ENCODE results near the gene PRR36. TPM values are rescaled to one million over a fixed set of nuclear protein-coding genes. Genes with fewer than 3 reads are reported as not detected.

The PRR36 gene
- total RNA-seq, 1 donor from 2014 or later = 0.07 TPM

- Mint-ChIP-seq H3K36me3 (no peaks in the 10 kb centered on the region), H3K27me3 (ENCODE audit: insufficient read depth, low read depth) (peaks cover 13% of the 10 kb centered on the region), H3K27ac (no peak overlapping the region), H3K4me3 (no peak overlapping the region), H3K4me1 (peaks cover 13% of the 10 kb centered on the region), H3K9me3 (no peaks in the 10 kb centered on the region)
- H3K9ac ChIP-seq = no peak overlapping the region
- peaks cover 8% of the 10 kb centered on the region for H3F3A ChIP-seq (ENCODE audit: low read depth)
- H4K20me1 ChIP-seq (ENCODE audit: low read depth) = peaks cover 14% of the 10 kb centered on the region
- H3K4me1 ChIP-seq = peaks cover 6% of the 10 kb centered on the region
- no peak overlapping the region for H3K27ac ChIP-seq
- H3K4me2 ChIP-seq = peak overlapping the region; percentile 53
- H3K4me3 ChIP-seq = no peak overlapping the region
- H3K9me3 ChIP-seq (ENCODE audit: low read depth) = no peaks in the 10 kb centered on the region
- no peak for DNase-seq (ENCODE audit: low spot score)
- no peaks in the 10 kb centered on the region for H3K79me2 ChIP-seq (ENCODE audit: low read depth)
- peaks cover 45% of the 10 kb centered on the region for H3K27me3 ChIP-seq
- TF ChIP-seq CTCF (IDR thresholded peaks at IDR 0.05) (no peak), EZH2 (IDR thresholded peaks at IDR 0.05) (no peak), EZH2phosphoT487 (IDR thresholded peaks at IDR 0.05) (no peak)
- H2AFZ ChIP-seq (replicated peaks) = no peak overlapping the region
- H3K36me3 ChIP-seq = no peaks in the 10 kb centered on the region
Observed at GRCh38 chr19:7853770-7854128, 20.4 kb downstream of the PRR36 start.

- Mint-ChIP-seq H3K4me3 (no peak overlapping the region), H3K27me3 (ENCODE audit: insufficient read depth, low read depth) (peaks cover 13% of the 10 kb centered on the region), H3K27ac (no peak overlapping the region), H3K36me3 (no peaks in the 10 kb centered on the region), H3K4me1 (peaks cover 10% of the 10 kb centered on the region), H3K9me3 (no peaks in the 10 kb centered on the region)
- peak; percentile 91 for DNase-seq (ENCODE audit: low spot score)
- no peak overlapping the region for H3K4me3 ChIP-seq
- no peak overlapping the region for H2AFZ ChIP-seq (replicated peaks)
- H3K9me3 ChIP-seq (ENCODE audit: low read depth) = no peaks in the 10 kb centered on the region
- no peak overlapping the region for H3K27ac ChIP-seq
- no peaks in the 10 kb centered on the region for H3K36me3 ChIP-seq
- H3K4me1 ChIP-seq = no peaks in the 10 kb centered on the region
- peaks cover 3% of the 10 kb centered on the region for H3F3A ChIP-seq (ENCODE audit: low read depth)
- no peak overlapping the region for H3K9ac ChIP-seq
- peaks cover 14% of the 10 kb centered on the region for H4K20me1 ChIP-seq (ENCODE audit: low read depth)
- TF ChIP-seq EZH2 (IDR thresholded peaks at IDR 0.05) (no peak), CTCF (IDR thresholded peaks at IDR 0.05) (peak; percentile 87)
- H3K27me3 ChIP-seq = peaks cover 45% of the 10 kb centered on the region
- no peaks in the 10 kb centered on the region for H3K79me2 ChIP-seq (ENCODE audit: low read depth)
- H3K4me2 ChIP-seq = peak overlapping the region; percentile 53
Observed at GRCh38 chr19:7852851-7853769, 21.1 kb downstream of the PRR36 start.

- Histone ChIP-seq H3K9me3 (ENCODE audit: low read depth) (no peaks in the 10 kb centered on the region), H3K4me2 (no peak overlapping the region), H4K20me1 (ENCODE audit: low read depth) (peaks cover 14% of the 10 kb centered on the region), H3K79me2 (ENCODE audit: low read depth) (no peaks in the 10 kb centered on the region), H3F3A (ENCODE audit: low read depth) (no peaks in the 10 kb centered on the region), H3K27ac (no peak overlapping the region), H3K4me3 (no peak overlapping the region), H2AFZ (replicated peaks) (no peak overlapping the region), H3K36me3 (no peaks in the 10 kb centered on the region), H3K27me3 (peaks cover 34% of the 10 kb centered on the region), H3K4me1 (no peaks in the 10 kb centered on the region), H3K9ac (no peak overlapping the region)
- no peak for TF ChIP-seq EZH2 (IDR thresholded peaks at IDR 0.05)
- TF ChIP-seq EZH2phosphoT487 (IDR thresholded peaks at IDR 0.05) = no peak
- no peak for TF ChIP-seq CTCF (IDR thresholded peaks at IDR 0.05)
- H3K36me3 Mint-ChIP-seq = no peaks in the 10 kb centered on the region
- DNase-seq (ENCODE audit: low spot score) = no peak
- peaks cover 10% of the 10 kb centered on the region for H3K4me1 Mint-ChIP-seq
- no peaks in the 10 kb centered on the region for H3K9me3 Mint-ChIP-seq
- H3K4me3 Mint-ChIP-seq = no peak overlapping the region
- H3K27me3 Mint-ChIP-seq (ENCODE audit: insufficient read depth, low read depth) = peaks cover 11% of the 10 kb centered on the region
- no peak overlapping the region for H3K27ac Mint-ChIP-seq
Observed at GRCh38 chr19:7851623-7852500, 22.3 kb downstream of the PRR36 start.

All from neural progenitor cell (in vitro differentiated cells).